ENCODE measurements around the gene MYBPC3.

DNA sequence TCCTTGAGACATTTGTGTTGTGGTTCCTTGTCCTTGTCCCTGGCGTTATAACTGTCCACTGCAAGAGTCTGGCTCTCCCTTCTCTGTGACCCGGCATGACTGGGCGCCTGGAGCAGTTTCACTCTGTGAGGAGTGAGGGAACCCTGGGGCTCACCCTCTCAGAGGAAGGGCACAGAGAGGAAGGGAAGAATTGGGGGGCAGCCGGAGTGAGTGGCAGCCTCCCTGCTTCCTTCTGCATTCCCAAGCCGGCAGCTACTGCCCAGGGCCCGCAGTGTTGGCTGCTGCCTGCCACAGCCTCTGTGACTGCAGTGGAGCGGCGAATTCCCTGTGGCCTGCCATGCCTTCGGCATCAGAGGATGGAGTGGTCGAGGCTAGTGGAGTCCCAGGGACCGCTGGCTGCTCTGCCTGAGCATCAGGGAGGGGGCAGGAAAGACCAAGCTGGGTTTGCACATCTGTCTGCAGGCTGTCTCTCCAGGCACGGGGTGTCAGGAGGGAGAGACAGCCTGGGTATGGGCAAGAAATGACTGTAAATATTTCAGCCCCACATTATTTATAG lies 23.0 kb downstream of the MYBPC3 start:
- TF ChIP-seq, protein P1, sequence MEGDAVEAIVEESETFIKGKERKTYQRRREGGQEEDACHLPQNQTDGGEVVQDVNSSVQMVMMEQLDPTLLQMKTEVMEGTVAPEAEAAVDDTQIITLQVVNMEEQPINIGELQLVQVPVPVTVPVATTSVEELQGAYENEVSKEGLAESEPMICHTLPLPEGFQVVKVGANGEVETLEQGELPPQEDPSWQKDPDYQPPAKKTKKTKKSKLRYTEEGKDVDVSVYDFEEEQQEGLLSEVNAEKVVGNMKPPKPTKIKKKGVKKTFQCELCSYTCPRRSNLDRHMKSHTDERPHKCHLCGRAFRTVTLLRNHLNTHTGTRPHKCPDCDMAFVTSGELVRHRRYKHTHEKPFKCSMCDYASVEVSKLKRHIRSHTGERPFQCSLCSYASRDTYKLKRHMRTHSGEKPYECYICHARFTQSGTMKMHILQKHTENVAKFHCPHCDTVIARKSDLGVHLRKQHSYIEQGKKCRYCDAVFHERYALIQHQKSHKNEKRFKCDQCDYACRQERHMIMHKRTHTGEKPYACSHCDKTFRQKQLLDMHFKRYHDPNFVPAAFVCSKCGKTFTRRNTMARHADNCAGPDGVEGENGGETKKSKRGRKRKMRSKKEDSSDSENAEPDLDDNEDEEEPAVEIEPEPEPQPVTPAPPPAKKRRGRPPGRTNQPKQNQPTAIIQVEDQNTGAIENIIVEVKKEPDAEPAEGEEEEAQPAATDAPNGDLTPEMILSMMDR (IDR thresholded peaks at IDR 0.05; ENCODE audit: insufficient read depth, low read depth, low read length), result no peak
- TF ChIP-seq EZH2 (IDR thresholded peaks at IDR 0.05; ENCODE audit: insufficient read depth, low read length), result no peak
